A673 (cell line): ENCODE measurements around the gene CAPN10. TPM values are rescaled to one million over a fixed set of nuclear protein-coding genes. Genes with fewer than 3 reads are reported as not detected.

ENCODE experiments used
- BruUV-seq: library from RNA; stranded (reverse); fragments of 400-500 nt; replicated peaks from 2 replicates; lab custom pipeline; 2021; lab: Mats Ljungman, UMichigan
- CTCF ChIA-PET: fragments of 300-600 bp; sonication (Branson Sonifier 250); formaldehyde crosslinking; loops from one replicate; lab custom pipeline; 2022; ENCODE audit warnings: antibody characterized with exemption; lab: Charles Lee
- POLR2A ChIA-PET: fragments of 300-600 bp; sonication (Branson Sonifier 250); formaldehyde crosslinking; loops from one replicate; lab custom pipeline; 2022; ENCODE audit warnings: antibody characterized with exemption; ENCODE audit not compliant: low non-redundant PET; lab: Charles Lee
- DNase-seq: peaks from one replicate; pipeline ENCODE4 v3.0.0-alpha.2; 2015; ENCODE audit warnings: low spot score
- H3K27ac ChIP-seq: fragments of 200-600 bp; sonication (generic); 2 replicates; pipeline ENCODE4 v1.5.1; 2016; ENCODE audit warnings: mixed run types, low read depth, mild to moderate bottlenecking, mixed read lengths, antibody characterized with exemption, low read length; ENCODE audit not compliant: poor library complexity, severe bottlenecking
- H3K27me3 ChIP-seq: fragments of 200-600 bp; sonication (generic); replicated peaks from 2 replicates; pipeline ENCODE4 v1.6.1; 2017; ENCODE audit warnings: mixed run types, low read depth, mild to moderate bottlenecking, mixed read lengths, antibody characterized with exemption, low read length; ENCODE audit not compliant: insufficient read depth, poor library complexity
- H3K36me3 ChIP-seq: fragments of 200-600 bp; sonication (generic); 2 replicates; pipeline ENCODE4 v1.6.1; 2016; ENCODE audit warnings: mixed run types, mild to moderate bottlenecking, mixed read lengths, antibody characterized with exemption, low read length; ENCODE audit not compliant: insufficient read depth, poor library complexity, severe bottlenecking
- H3K4me1 ChIP-seq: fragments of 200-600 bp; sonication (generic); 2 replicates; pipeline ENCODE4 v1.6.1; 2017; ENCODE audit warnings: mixed run types, mild to moderate bottlenecking, mixed read lengths, antibody characterized with exemption, low read length; ENCODE audit not compliant: insufficient read depth, poor library complexity, severe bottlenecking
- H3K4me3 ChIP-seq: fragments of 200-600 bp; sonication (generic); 2 replicates; pipeline ENCODE4 v1.5.1; 2016; ENCODE audit warnings: low read depth, mixed run types, mild to moderate bottlenecking, mixed read lengths, low read length; ENCODE audit not compliant: poor library complexity, severe bottlenecking
- H3K9me3 ChIP-seq: fragments of 200-600 bp; sonication (generic); 2 replicates; pipeline ENCODE4 v1.6.1; 2016; ENCODE audit warnings: mixed run types, low read depth, mild to moderate bottlenecking, mixed read lengths, antibody characterized with exemption, low read length; ENCODE audit not compliant: poor library complexity, severe bottlenecking
- EZH2 ChIP-seq: fragments of 200-600 bp; sonication (generic); IDR thresholded peaks from 2 replicates; pipeline ENCODE4 v1.6.1; 2017; ENCODE audit warnings: borderline replicate concordance, low read depth, mild to moderate bottlenecking, mixed read lengths, antibody characterized with exemption, low read length; ENCODE audit not compliant: poor library complexity, severe bottlenecking
- intact Hi-C: fragments of 100-400 bp; cut with micrococcal nuclease; formaldehyde crosslinking; loops from one replicate; pipeline ENCODE4 v1.10.0; 2022; ENCODE audit not compliant: unreplicated experiment
- total RNA-seq: library from RNA; stranded (reverse); gene quantifications from 2 replicates; pipeline ENCODE4 v1.2.3, GENCODE V29; 2021
- TF ChIP-seq, protein P1 (sequence below): fragments of 300-800, 200-600 bp; sonication (generic); conservative IDR thresholded peaks from 2 replicates; pipeline ENCODE4 v1.5.1; 2017; ENCODE audit warnings: low read depth, mild to moderate bottlenecking, antibody characterized with exemption, low read length, moderate library complexity, mixed read lengths

The CAPN10 gene
- total RNA-seq, 1 experiment from 2014 or later = 43.5 TPM

DNA sequence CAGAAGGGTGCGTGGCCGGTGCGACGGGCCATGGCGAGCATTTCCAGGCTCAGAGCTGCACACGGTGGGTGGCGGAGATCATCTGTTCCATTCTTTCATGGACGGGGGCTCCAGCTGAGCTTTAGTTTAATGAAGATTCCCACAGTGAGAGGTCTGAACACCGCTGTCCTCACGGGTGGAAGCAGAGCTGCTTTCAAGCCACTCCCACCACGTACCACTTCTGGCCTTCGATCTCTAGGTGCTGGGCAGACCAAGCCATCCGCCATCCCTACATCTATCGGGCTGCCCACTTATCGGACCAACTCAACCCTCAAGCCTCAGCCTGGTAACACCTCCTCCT lies 57.2 kb downstream of the CAPN10 start:
- POLR2A ChIA-PET = no interaction called here
- H3K4me1 ChIP-seq = no peaks in the 10 kb centered on the region

GRCh38 chr2:240644171-240644651 lies 57.7 kb downstream of the CAPN10 start:
- Histone ChIP-seq H3K36me3 (no peaks in the 10 kb centered on the region), H3K27ac (no peak overlapping the region), H3K27me3 (peaks cover 52% of the 10 kb centered on the region), H3K4me1 (no peaks in the 10 kb centered on the region), H3K9me3 (no peaks in the 10 kb centered on the region), H3K4me3 (no peak overlapping the region)
- BruUV-seq = no TSS peak
- CTCF ChIA-PET = no interaction called here
- intact Hi-C loops = no loop called here
- DNase-seq = peak; percentile 41
- POLR2A ChIA-PET = no interaction called here
- TF ChIP-seq, protein P1, sequence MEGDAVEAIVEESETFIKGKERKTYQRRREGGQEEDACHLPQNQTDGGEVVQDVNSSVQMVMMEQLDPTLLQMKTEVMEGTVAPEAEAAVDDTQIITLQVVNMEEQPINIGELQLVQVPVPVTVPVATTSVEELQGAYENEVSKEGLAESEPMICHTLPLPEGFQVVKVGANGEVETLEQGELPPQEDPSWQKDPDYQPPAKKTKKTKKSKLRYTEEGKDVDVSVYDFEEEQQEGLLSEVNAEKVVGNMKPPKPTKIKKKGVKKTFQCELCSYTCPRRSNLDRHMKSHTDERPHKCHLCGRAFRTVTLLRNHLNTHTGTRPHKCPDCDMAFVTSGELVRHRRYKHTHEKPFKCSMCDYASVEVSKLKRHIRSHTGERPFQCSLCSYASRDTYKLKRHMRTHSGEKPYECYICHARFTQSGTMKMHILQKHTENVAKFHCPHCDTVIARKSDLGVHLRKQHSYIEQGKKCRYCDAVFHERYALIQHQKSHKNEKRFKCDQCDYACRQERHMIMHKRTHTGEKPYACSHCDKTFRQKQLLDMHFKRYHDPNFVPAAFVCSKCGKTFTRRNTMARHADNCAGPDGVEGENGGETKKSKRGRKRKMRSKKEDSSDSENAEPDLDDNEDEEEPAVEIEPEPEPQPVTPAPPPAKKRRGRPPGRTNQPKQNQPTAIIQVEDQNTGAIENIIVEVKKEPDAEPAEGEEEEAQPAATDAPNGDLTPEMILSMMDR = no peak
- TF ChIP-seq EZH2 = no peak

More for the DNA sequence above, 57.2 kb downstream of the CAPN10 start:
- H3K27ac ChIP-seq = no peak overlapping the region
- no peaks in the 10 kb centered on the region for H3K36me3 ChIP-seq
- intact Hi-C loops = no loop called here
- no peak for TF ChIP-seq EZH2
- TF ChIP-seq, protein P1 = no peak
- no peaks in the 10 kb centered on the region for H3K9me3 ChIP-seq
- H3K4me3 ChIP-seq = no peak overlapping the region
- CTCF ChIA-PET = no interaction called here
- H3K27me3 ChIP-seq = peaks cover 51% of the 10 kb centered on the region
- BruUV-seq = no TSS peak
- DNase-seq = no peak

GRCh38 chr2:240644859-240645301 lies 58.3 kb downstream of the CAPN10 start:
- no peaks in the 10 kb centered on the region for H3K4me1 ChIP-seq
- intact Hi-C loops = no loop called here
- H3K4me3 ChIP-seq = no peak overlapping the region
- H3K27me3 ChIP-seq = peaks cover 54% of the 10 kb centered on the region
- CTCF ChIA-PET = no interaction called here
- no peak for DNase-seq
- H3K27ac ChIP-seq = no peak overlapping the region
- TF ChIP-seq, protein P1 = no peak
- no peak for TF ChIP-seq EZH2
- BruUV-seq = no TSS peak
- POLR2A ChIA-PET = no interaction called here
- H3K9me3 ChIP-seq = no peaks in the 10 kb centered on the region
- H3K36me3 ChIP-seq = no peaks in the 10 kb centered on the region
